BLaER1 treated with 17β-estradiol and CSF1 and Interleukin-3, amounts not matched to agents 10 nM and 100 nM (cell line): ENCODE measurements around the gene STAC2.

Source experiments
- H3K27ac ChIP-seq, 11 experiments: shearing (Covaris generic); formaldehyde crosslinking; 2 replicates each; pipeline ENCODE4 v1.8.1; 2022
- H3K27me3 ChIP-seq, 11 experiments: shearing (Covaris generic); formaldehyde crosslinking; 2 replicates each; pipeline ENCODE4 v1.8.1; 2022
- H3K36me3 ChIP-seq, 11 experiments: shearing (Covaris generic); formaldehyde crosslinking; 2 replicates each; pipeline ENCODE4 v1.8.1; 2022
- H3K4me1 ChIP-seq, 10 experiments: shearing (Covaris generic); formaldehyde crosslinking; 2 replicates each; pipeline ENCODE4 v1.8.1; 2022
- H3K4me2 ChIP-seq, 11 experiments: shearing (Covaris generic); formaldehyde crosslinking; 2 replicates each; pipeline ENCODE4 v1.8.1; 2022
- H3K4me3 ChIP-seq, 10 experiments: shearing (Covaris generic); formaldehyde crosslinking; 2 replicates each; pipeline ENCODE4 v1.8.1; 2022
- H3K9ac ChIP-seq, 11 experiments: shearing (Covaris generic); formaldehyde crosslinking; 2 replicates each; pipeline ENCODE4 v1.8.1; 2022
- H3K9me3 ChIP-seq, 11 experiments: shearing (Covaris generic); formaldehyde crosslinking; replicated peaks in 1 of 11; 2 replicates each; pipeline ENCODE4 v1.8.1; 2022
- H4K20me1 ChIP-seq, 11 experiments: shearing (Covaris generic); formaldehyde crosslinking; 2 replicates each; pipeline ENCODE4 v1.8.1; 2022
- Cebpa-rat ChIP-seq, 11 experiments: shearing (Covaris generic); IDR thresholded peaks; 2 replicates each; pipeline ENCODE4 v1.8.1; 2022

STAC2 gene

DNA sequence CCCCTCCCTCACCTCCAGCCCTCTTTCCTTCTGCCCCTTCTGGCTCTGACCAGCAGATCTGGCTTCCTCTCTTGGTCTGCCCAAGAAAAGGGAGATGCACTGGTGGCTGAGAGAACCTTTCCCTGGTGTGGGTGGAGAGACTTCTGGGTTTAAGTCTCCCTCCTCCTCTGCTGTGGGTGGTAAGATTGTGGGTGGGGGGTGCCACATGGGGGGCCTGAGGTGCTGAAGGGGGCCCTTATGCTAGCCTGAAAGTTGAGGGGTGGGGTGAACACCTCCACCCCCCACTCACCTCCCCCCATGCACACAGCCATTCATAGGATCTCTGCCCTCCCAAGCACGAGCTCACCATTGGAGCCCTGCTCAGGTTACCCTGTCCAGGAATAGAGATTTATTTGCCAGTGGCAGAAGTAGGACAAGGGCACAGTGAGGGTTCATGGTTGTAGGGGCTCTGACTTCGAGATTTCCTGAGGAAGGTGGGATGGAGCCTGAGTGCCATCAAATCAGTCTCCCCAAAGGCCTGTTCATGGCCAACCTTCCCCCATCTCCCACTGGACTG, 1.7 kb upstream of the STAC2 start:
- Histone ChIP-seq H3K4me3 (no peak overlapping the region), H3K27me3 (peaks cover 46 to 58% (median 54%) of the 10 kb centered on the region in 11 experiments), H3K9ac (no peak overlapping the region), H3K27ac (no peak overlapping the region), H4K20me1 (peaks cover 0 to 34% (median 20%) of the 10 kb centered on the region in 11 experiments; a peak in 16 of 22 replicates), H3K36me3 (no peaks in the 10 kb centered on the region), H3K9me3 (no peaks in the 10 kb centered on the region), H3K4me1 (peaks cover 53 to 73% (median 68%) of the 10 kb centered on the region in 10 experiments), H3K4me2 (no peak overlapping the region)
- TF ChIP-seq Cebpa-rat (IDR thresholded peaks at IDR 0.05) = no peak

DNA sequence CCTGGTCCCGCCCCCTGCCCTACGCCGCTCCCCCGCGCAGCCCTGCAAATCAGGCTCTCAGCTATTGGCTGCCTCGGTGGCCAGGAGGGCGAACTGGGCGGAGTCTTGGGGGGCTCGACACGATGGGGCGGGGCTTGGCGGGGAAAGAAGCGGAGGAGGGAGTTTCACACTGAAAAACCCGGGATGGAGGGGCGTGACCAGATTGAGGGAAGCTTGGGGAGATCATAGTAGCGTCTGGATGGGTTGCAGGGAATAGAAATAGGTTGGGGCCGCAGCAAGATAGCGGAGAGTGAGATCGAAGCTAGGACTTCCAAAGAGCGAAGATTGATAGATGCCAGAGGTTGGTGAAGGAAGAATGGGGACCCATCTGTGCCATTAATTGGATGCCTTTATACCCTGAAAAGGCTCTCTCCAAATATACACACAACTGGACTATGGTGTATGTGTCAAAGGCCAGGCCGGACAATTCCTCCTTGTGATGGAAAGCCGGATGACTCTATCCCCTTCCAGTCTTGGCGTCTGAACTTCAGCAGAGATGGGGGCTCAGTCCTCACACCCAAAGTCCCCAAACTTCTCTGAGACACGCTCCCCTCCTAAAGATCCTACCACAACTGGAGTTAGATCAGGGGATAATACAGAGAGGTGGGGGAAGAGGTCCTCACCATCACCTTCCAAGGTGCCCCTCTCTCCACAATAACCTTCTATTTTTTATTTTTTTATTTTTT, 376 bp upstream of the STAC2 start:
- Histone ChIP-seq H3K9ac (no peak overlapping the region; a peak in 1 of 22 replicates), H3K9me3 (no peaks in the 10 kb centered on the region), H4K20me1 (peaks cover 0 to 43% (median 20%) of the 10 kb centered on the region in 11 experiments; a peak in 16 of 22 replicates), H3K27me3 (peaks cover 46 to 62% (median 56%) of the 10 kb centered on the region in 11 experiments), H3K4me1 (peaks cover 40 to 64% (median 57%) of the 10 kb centered on the region in 10 experiments), H3K4me3 (peak overlapping the region; percentile 34 to 70 (median 58); a peak in 18 of 20 replicates), H3K36me3 (no peaks in the 10 kb centered on the region), H3K4me2 (peak overlapping the region; percentile 85 to 99 (median 96)), H3K27ac (no peak overlapping the region)
- TF ChIP-seq Cebpa-rat (IDR thresholded peaks at IDR 0.05) = no peak

DNA sequence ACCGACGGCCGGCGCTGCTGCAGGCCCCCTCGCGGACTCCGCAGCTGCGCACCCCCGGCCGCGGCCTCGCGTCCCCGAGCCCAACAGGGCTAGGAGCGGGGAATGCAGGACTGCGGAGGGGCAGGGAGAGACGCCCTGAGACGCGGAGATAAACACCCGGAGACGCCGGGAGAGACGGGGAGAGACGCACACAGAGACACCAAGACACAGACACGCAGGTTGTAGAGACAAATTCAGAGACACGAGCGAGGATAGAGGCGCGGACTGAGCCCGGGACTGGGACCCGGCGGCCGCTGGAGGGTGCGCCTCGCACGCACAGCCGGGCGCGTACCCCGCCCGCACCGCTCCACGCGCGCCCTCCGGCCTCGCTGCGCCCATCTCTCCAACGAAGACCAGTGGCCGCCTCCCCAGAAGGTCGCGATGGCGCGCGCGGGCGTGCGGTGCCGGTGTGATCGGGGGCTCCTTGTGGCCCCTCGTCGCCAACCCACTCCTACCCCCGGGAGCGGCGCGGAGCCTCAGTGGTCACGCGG, 902 bp downstream of the STAC2 start:
- H3K9ac ChIP-seq = peak overlapping the region in 9 of 11 experiments; percentile 18 to 54 (median 31); a peak in 10 of 22 replicates
- peak overlapping the region; percentile 34 to 70 (median 58) for H3K4me3 ChIP-seq
- no peak for TF ChIP-seq Cebpa-rat (IDR thresholded peaks at IDR 0.05)
- H3K4me1 ChIP-seq = peaks cover 33 to 52% (median 48%) of the 10 kb centered on the region in 10 experiments
- H3K27ac ChIP-seq = 0 out of 22 replicates have a peak overlapping the region, but pooled peaks of 1 of the 11 experiments have one; percentile 1
- peak overlapping the region; percentile 85 to 99 (median 96) for H3K4me2 ChIP-seq
- H3K27me3 ChIP-seq = peaks cover 46 to 62% (median 56%) of the 10 kb centered on the region in 11 experiments
- peaks cover 0 to 43% (median 20%) of the 10 kb centered on the region in 11 experiments; a peak in 16 of 22 replicates for H4K20me1 ChIP-seq
- no peaks in the 10 kb centered on the region for H3K36me3 ChIP-seq
- no peaks in the 10 kb centered on the region for H3K9me3 ChIP-seq

DNA sequence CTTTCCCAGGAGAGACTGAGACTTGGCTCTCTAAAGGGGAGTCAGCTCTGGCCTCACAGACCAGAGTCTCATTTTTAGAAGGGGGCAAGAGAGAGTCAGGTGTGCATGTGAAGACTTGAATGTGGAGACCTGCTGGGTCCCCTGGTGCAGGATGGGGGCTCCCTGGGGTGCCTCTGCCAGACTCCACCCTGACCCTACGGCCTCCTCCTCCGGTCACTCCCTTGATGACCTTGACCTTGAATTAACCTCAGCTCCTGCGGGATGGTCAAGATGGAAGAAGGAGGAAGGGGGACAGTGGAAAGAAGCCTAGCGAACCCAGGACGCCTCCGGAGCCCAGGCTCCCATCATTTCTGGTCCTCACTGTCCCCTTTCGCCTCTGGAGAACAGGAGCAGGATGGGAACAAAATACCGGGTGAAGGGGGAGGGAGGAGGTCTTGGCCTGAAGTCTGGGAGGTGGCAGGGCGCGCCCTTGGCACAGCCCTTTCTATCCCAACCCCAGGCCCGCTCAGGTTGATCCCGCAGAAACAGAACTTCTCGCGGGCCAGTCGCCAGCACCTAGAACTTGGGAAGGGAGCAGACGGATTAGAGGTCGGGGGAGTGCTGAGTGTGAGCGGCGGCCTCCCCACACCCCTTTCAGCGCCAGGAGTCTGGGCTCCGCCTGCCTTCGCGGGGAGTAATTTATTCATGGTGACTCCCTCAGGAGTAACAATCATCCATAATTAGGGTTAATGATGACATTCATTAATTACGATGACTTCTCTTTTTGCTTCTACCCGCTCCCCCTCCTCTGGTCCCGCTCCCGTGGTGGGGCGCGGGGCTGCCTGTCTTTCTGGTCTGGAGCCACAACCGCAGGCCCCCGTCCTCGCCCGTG, 1.6 kb downstream of the STAC2 start:
- Histone ChIP-seq H3K36me3 (no peaks in the 10 kb centered on the region), H3K27me3 (peaks cover 46 to 68% (median 56%) of the 10 kb centered on the region in 11 experiments), H3K9ac (peak overlapping the region in 1 of 11 experiments; percentile 54; a peak in 1 of 22 replicates), H4K20me1 (peaks cover 0 to 50% (median 20%) of the 10 kb centered on the region in 11 experiments; a peak in 16 of 22 replicates), H3K4me3 (peak overlapping the region in 7 of 10 experiments; percentile 55 to 70 (median 59); a peak in 9 of 20 replicates), H3K27ac (no peak overlapping the region), H3K4me2 (peak overlapping the region; percentile 85 to 99 (median 96); a peak in 21 of 22 replicates), H3K4me1 (peaks cover 30 to 45% (median 42%) of the 10 kb centered on the region in 10 experiments), H3K9me3 (no peaks in the 10 kb centered on the region)
- no peak for TF ChIP-seq Cebpa-rat (IDR thresholded peaks at IDR 0.05)

DNA sequence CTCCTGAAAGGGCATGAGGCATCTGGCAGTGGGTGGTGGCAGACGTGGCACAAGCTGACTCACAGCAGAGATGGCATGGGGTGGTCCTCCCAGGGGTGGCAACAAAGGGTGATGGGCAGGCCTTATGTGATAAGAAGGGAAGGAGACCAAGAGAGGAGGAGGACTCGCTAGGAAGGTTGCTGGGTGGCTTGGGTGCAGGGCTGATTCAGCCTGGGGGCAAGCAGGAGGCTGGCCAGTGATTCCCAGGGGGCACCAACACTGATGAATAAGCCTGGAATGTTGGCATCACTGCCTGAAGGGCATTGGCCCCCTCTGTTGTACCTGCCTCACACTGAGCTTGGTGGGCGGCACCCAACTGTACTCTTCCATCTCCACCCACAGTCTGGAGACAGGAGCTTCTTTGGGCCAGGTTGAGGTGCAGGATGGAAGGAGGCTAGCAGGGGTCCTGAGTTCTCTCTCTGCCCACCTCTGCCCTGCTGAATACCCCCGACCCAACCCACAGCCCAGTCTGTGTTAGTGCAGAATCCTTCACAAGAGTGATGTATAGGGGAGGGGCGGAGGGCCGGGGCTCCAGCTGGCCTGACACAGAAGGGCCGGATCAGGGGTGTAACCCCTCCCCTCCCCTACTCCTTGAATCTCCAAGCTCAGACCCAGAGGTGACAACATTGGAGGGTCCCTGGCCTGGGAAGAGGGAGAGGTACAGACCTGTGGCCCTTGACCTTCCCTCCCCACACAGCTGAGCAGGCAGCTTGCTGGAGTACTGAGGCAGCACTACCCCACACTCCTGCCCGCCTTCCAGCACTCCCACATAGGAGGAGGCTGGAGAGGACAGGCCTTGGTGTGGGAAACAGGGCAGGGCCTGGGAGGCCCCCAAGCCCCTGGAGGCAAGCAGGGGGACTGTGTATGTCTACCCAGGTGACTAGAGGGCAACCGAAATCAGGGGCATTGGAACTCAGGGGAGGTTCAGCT, 2.6 kb downstream of the STAC2 start:
- H3K9ac ChIP-seq = no peak overlapping the region
- H3K4me2 ChIP-seq = peak overlapping the region in 8 of 11 experiments; percentile 7 to 66 (median 40); a peak in 13 of 22 replicates
- peaks cover 21 to 38% (median 35%) of the 10 kb centered on the region in 10 experiments for H3K4me1 ChIP-seq
- H3K36me3 ChIP-seq = no peaks in the 10 kb centered on the region
- TF ChIP-seq Cebpa-rat (IDR thresholded peaks at IDR 0.05) = no peak
- H3K9me3 ChIP-seq = no peaks in the 10 kb centered on the region
- H3K27ac ChIP-seq = no peak overlapping the region
- peaks cover 0 to 50% (median 20%) of the 10 kb centered on the region in 11 experiments; a peak in 16 of 22 replicates for H4K20me1 ChIP-seq
- H3K27me3 ChIP-seq = peaks cover 46 to 67% (median 57%) of the 10 kb centered on the region in 11 experiments
- H3K4me3 ChIP-seq = no peak overlapping the region

DNA sequence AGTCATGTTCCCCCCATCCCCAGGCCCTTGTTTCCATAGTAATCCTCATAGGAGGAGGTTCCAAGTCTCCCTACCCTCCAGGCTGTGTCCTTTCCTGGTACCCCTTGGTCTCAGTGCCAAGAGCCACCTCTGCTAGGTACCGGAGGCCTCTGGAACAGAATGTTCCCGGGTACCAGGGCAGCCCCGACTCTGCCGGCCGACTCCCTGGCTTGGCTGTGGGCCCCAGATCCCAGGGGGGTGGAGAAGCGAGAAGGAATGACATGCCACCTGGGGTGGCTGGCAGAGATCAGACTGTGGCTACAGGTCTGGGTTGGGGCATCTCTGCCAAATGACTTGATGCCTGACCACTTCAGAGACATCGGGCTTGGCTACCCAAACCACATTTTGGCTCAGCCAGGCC, 3.6 kb downstream of the STAC2 start:
- peaks cover 41 to 57% (median 50%) of the 10 kb centered on the region in 11 experiments for H3K27me3 ChIP-seq

DNA sequence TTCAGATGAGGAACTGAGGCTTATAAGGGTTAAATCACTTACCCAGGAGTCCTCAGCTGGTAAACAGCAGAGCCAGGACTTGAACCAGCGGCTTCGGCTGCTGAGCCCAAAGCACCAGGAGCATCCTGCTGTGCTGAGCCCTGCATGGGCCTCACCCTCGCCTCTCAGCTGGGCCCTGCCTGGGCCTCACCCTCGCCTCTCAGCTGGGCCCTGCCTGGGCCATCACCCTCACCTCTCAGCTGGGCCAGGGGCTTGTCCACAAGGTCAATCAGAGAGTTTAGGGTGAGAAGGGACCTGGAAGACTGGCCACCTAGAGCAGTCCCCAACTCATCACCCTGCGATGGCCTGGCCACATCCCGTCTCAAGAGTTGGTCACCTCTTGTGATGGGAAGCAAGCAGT, 4.2 kb downstream of the STAC2 start:
- H3K36me3 ChIP-seq = no peaks in the 10 kb centered on the region
- no peak overlapping the region for H3K4me2 ChIP-seq
- no peak overlapping the region for H3K4me3 ChIP-seq
- H3K4me1 ChIP-seq = peaks cover 21 to 36% (median 34%) of the 10 kb centered on the region in 10 experiments
- H3K27me3 ChIP-seq = peaks cover 36 to 51% (median 44%) of the 10 kb centered on the region in 11 experiments
- H3K9ac ChIP-seq = no peak overlapping the region
- H3K9me3 ChIP-seq = no peaks in the 10 kb centered on the region
- no peak for TF ChIP-seq Cebpa-rat (IDR thresholded peaks at IDR 0.05)
- peaks cover 0 to 50% (median 17%) of the 10 kb centered on the region in 11 experiments; a peak in 16 of 22 replicates for H4K20me1 ChIP-seq
- H3K27ac ChIP-seq = no peak overlapping the region

More for the DNA sequence above, 3.6 kb downstream of the STAC2 start:
- H3K4me2 ChIP-seq = peak overlapping the region in 7 of 11 experiments; percentile 7 to 66 (median 41); a peak in 10 of 22 replicates
- no peaks in the 10 kb centered on the region for H3K9me3 ChIP-seq
- H3K4me1 ChIP-seq = peaks cover 21 to 38% (median 35%) of the 10 kb centered on the region in 10 experiments
- no peak for TF ChIP-seq Cebpa-rat (IDR thresholded peaks at IDR 0.05)
- H3K4me3 ChIP-seq = no peak overlapping the region
- peaks cover 0 to 50% (median 17%) of the 10 kb centered on the region in 11 experiments; a peak in 16 of 22 replicates for H4K20me1 ChIP-seq
- no peak overlapping the region for H3K27ac ChIP-seq
- H3K36me3 ChIP-seq = no peaks in the 10 kb centered on the region
- no peak overlapping the region for H3K9ac ChIP-seq
